Bronchial epithelial cell (primary cell): ENCODE results near the gene GATD1. TPM values are rescaled to one million over a fixed set of nuclear protein-coding genes. Genes with fewer than 3 reads are reported as not detected.

Source experiments
- DNase-seq: peaks from one replicate; pipeline ENCODE4 v3.0.0-alpha.2; 2010; ENCODE audit warnings: low read depth
- FAIRE-seq: peaks from 2 replicates; lab custom pipeline; 2011; peaks lifted over from hg19 to GRCh38; lab: Jason Lieb, UNC
- H3K27me3 ChIP-seq: 2 replicates; pipeline ENCODE4 v1.5.1; 2011; ENCODE audit warnings: low read length; ENCODE audit not compliant: control insufficient read depth, insufficient read depth
- H3K36me3 ChIP-seq: 2 replicates; pipeline ENCODE4 v1.5.1; 2011; ENCODE audit warnings: low read length; ENCODE audit not compliant: control insufficient read depth, insufficient read depth
- H3K4me3 ChIP-seq: 2 replicates; pipeline ENCODE4 v1.5.1; 2011; ENCODE audit warnings: mild to moderate bottlenecking, low read depth, low read length, control low read depth
- CTCF ChIP-seq: IDR thresholded peaks from 2 replicates; pipeline ENCODE4 v1.5.1; 2011; ENCODE audit warnings: mild to moderate bottlenecking, moderate library complexity, low read length, control low read depth, inconsistent platforms; ENCODE audit not compliant: insufficient read depth, severe bottlenecking
- total RNA-seq: library from RNA; depleted of rRNA; stranded (reverse); fragments of >200 nt; gene quantifications from 2 replicates; pipeline ENCODE4 v1.2.1, GENCODE V29; 2014

Gene GATD1
- total RNA-seq, 1 donor from 2014 or later: 18.7 TPM

- DNase-seq: peak; percentile 45
- no peak for TF ChIP-seq CTCF
- no peaks in the 10 kb centered on the region for H3K27me3 ChIP-seq
- peaks cover 15% of the 10 kb centered on the region for H3K36me3 ChIP-seq
- FAIRE-seq: no peak
- peak overlapping the region; percentile 73 for H3K4me3 ChIP-seq
These were observed 42.0 kb upstream of the GATD1 start for GRCh38 chr11:819129-819931.

GRCh38 chr11:818396-819128 is 41.3 kb upstream of the GATD1 start, which contains the start of gene PNPLA2:
PNPLA2 (plus strand) TSS chr11:818914; CDS start chr11:819719, 805 bp downstream.
- DNase-seq (peak; percentile 76), FAIRE-seq (no peak)
- H3K36me3 ChIP-seq: peaks cover 12% of the 10 kb centered on the region
- no peaks in the 10 kb centered on the region for H3K27me3 ChIP-seq
- no peak for TF ChIP-seq CTCF
- H3K4me3 ChIP-seq: peak within 1 kb of the TSS; percentile 73

- H3K36me3 ChIP-seq: peaks cover 16% of the 10 kb centered on the region
- FAIRE-seq (no peak), DNase-seq (no peak)
- TF ChIP-seq CTCF: no peak
- no peaks in the 10 kb centered on the region for H3K27me3 ChIP-seq
- no peak overlapping the region for H3K4me3 ChIP-seq
These were observed 39.1 kb upstream of the GATD1 start for GRCh38 chr11:816433-816779.

- TF ChIP-seq CTCF: no peak
- H3K36me3 ChIP-seq: peaks cover 20% of the 10 kb centered on the region
- H3K27me3 ChIP-seq: no peaks in the 10 kb centered on the region
- H3K4me3 ChIP-seq: no peak overlapping the region
- no peak for FAIRE-seq
- no peak for DNase-seq
These were observed 38.6 kb upstream of the GATD1 start for GRCh38 chr11:815675-816432.

- FAIRE-seq (no peak), DNase-seq (no peak)
- Histone ChIP-seq H3K4me3 (no peak overlapping the region), H3K36me3 (peaks cover 21% of the 10 kb centered on the region), H3K27me3 (no peaks in the 10 kb centered on the region)
- TF ChIP-seq CTCF: no peak
These were observed 36.3 kb upstream of the GATD1 start for GRCh38 chr11:813456-814096.
